H1 (cell line): ENCODE results near the gene LRRC2. TPM values are rescaled to one million over a fixed set of nuclear protein-coding genes. Genes with fewer than 3 reads are reported as not detected.

Experiments
- BRCA1 ChIP-seq: IDR thresholded peaks from 2 replicates; pipeline ENCODE4 v1.6.1; 2012; ENCODE audit warnings: low read depth, low read length, improper control_type of control experiment
- CBX8 ChIP-seq: fragments of 300-800, 300-1000 bp; sonication (generic); IDR thresholded peaks from 2 replicates; pipeline ENCODE4 v1.7.1; 2016; ENCODE audit warnings: low read depth, low read length, borderline replicate concordance
- CHD7 ChIP-seq: fragments of 300-600 bp; sonication (generic); IDR thresholded peaks from 2 replicates; pipeline ENCODE4 v1.7.1; 2012; ENCODE audit warnings: low read length, moderate library complexity, mild to moderate bottlenecking, inconsistent platforms; ENCODE audit not compliant: insufficient replicate concordance
- CTBP2 ChIP-seq: IDR thresholded peaks from 2 replicates; pipeline ENCODE4 v1.7.0; 2011; ENCODE audit warnings: borderline replicate concordance, mild to moderate bottlenecking, moderate library complexity, mixed read lengths, low read length; ENCODE audit not compliant: insufficient read depth, insufficient read length
- EP300 ChIP-seq, 2 experiments: IDR thresholded peaks; 1 replicate in 1 of 2; 2 replicates in 1 of 2; pipeline ENCODE4 v1.6.1; 2011 to 2012; ENCODE audit warnings: low read depth in 2 of 2, low read length in 2 of 2, mild to moderate bottlenecking in 2 of 2, borderline replicate concordance in 1 of 2, inconsistent platforms in 1 of 2, moderate library complexity in 1 of 2
- GTF2F1 ChIP-seq: IDR thresholded peaks from 2 replicates; pipeline ENCODE4 v1.6.1; 2012; ENCODE audit warnings: low read depth, low read length, improper control_type of control experiment, borderline replicate concordance
- HDAC6 ChIP-seq: IDR thresholded peaks from one replicate; pipeline ENCODE4 v1.7.1; 2012; ENCODE audit warnings: low read depth, mild to moderate bottlenecking, inconsistent platforms, low read length, moderate library complexity
- KDM5A ChIP-seq: fragments of 200-600 bp; IDR thresholded peaks from 2 replicates; pipeline ENCODE4 v1.7.1; 2012; ENCODE audit warnings: mild to moderate bottlenecking, low read length, inconsistent platforms, mixed read lengths
- MAFK ChIP-seq: IDR thresholded peaks from 2 replicates; pipeline ENCODE4 v1.6.1; 2012; ENCODE audit warnings: low read depth, mild to moderate bottlenecking, improper control_type of control experiment, low read length
- RFX5 ChIP-seq: IDR thresholded peaks from 2 replicates; pipeline ENCODE4 v1.6.1; 2011; ENCODE audit warnings: low read depth, low read length, improper control_type of control experiment, borderline replicate concordance
- RXRA ChIP-seq: IDR thresholded peaks from 2 replicates; pipeline ENCODE4 v1.6.1; 2011; ENCODE audit warnings: low read depth, mild to moderate bottlenecking, low read length, moderate library complexity; ENCODE audit not compliant: insufficient read depth
- SP4 ChIP-seq: IDR thresholded peaks from 2 replicates; pipeline ENCODE4 v1.6.1; 2012; ENCODE audit warnings: low read length, inconsistent platforms
- polyA plus RNA-seq, 7 experiments: library from polyadenylated mRNA; depleted of rRNA in 3 of 7; stranded (reverse) in 5 of 7; unstranded in 2 of 7; fragments of >200 nt in 5 of 7; fragments of 200-250 nt in 2 of 7; gene quantifications; 1 replicate in 5 of 7; 2 replicates in 1 of 7; 4 replicates in 1 of 7; pipeline versions ENCODE4 v1.2.1 to v1.2.3, GENCODE V29; 2011 to 2013; ENCODE audit warnings: missing spikeins in 2 of 7, mixed read lengths in 2 of 7
- total RNA-seq: library from RNA; stranded (reverse); fragmentation: NEBNext Ultra II Directional; extraction: Animal tissue kit (Norgen Biotek cat#: 25700); gene quantifications from 2 replicates; pipeline ENCODE4 v1.2.1, GENCODE V29; 2021

The LRRC2 gene
- total and polyA plus RNA-seq, 2 of the 8 experiments (the other 6 are each of a cell fraction or from before 2014, with no cell fraction given), result 1.4 to 6.4 TPM

- no peak for TF ChIP-seq CHD7
- no peak for TF ChIP-seq RFX5
- no peak for TF ChIP-seq BRCA1
- no peak for TF ChIP-seq CTBP2
- no peak for TF ChIP-seq GTF2F1
- TF ChIP-seq MAFK, result no peak
- TF ChIP-seq EP300 (IDR thresholded peaks at IDR 0.05; ENCODE audit: borderline replicate concordance in 1 of 2, low read depth in 2 of 2, low read length in 2 of 2), result no peak
- no peak for TF ChIP-seq RXRA
- no peak for TF ChIP-seq SP4
- TF ChIP-seq KDM5A, result no peak
- TF ChIP-seq CBX8, result no peak
- no peak for TF ChIP-seq HDAC6
Measured at GRCh38 chr3:46484388-46484787, 81.7 kb downstream of the LRRC2 start (continued).
